Measurements from ENCODE around the gene DGKZ. TPM values are rescaled to one million over a fixed set of nuclear protein-coding genes. Genes with fewer than 3 reads are reported as not detected.

The DGKZ gene
- polyA plus RNA-seq, 3 donors: 30.4 to 217 (median 33.4) TPM

DNA sequence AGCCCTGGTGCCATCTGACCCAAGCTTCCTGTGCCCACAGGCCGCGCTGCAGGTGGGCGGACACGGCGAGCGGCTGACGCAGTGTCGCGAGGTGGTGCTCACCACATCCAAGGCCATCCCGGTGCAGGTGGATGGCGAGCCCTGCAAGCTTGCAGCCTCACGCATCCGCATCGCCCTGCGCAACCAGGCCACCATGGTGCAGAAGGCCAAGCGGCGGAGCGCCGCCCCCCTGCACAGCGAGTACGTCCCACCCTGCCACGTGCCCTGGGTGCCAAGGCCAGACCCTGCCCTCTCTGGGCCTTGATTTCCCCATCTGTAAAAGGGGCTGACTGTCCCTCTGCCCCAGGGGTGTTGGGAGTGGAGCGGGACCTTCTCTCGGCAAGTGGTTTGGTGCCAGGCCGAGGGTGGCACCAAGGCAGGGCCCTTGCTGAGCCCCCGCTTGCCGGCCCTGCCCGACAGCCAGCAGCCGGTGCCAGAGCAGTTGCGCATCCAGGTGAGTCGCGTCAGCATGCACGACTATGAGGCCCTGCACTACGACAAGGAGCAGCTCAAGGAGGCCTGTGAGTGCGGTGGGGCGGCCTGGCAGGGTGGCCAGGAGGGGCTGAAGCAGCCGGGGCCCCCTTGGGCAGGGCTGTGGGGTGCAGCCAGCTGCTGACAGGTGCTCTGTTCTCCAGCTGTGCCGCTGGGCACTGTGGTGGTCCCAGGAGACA, 28.3 kb downstream of the DGKZ start:
- Histone ChIP-seq H2AFZ (ENCODE audit: insufficient read depth, low read depth, low read length, poor library complexity, severe bottlenecking) (no peak overlapping the region), H3K79me2 (ENCODE audit: insufficient read depth, low read length) (peaks cover 21% of the 10 kb centered on the region), H3K27me3 (ENCODE audit: control insufficient read depth in 2 of 2, insufficient read depth in 2 of 2, low read length in 2 of 2) (no peaks in the 10 kb centered on the region), H3K4me1 (ENCODE audit: control insufficient read depth in 1 of 2, insufficient read depth in 2 of 2, low read length in 2 of 2) (peaks cover 24 to 38% of the 10 kb centered on the region in 2 donors), H4K20me1 (ENCODE audit: insufficient read depth, low read length) (peaks cover 100% of the 10 kb centered on the region), H3K9ac (ENCODE audit: insufficient read depth, low read length, poor library complexity, severe bottlenecking) (no peak overlapping the region), H3K36me3 (replicated peaks in 1 of 2; ENCODE audit: control insufficient read depth in 1 of 2, insufficient read depth in 2 of 2, low read length in 2 of 2) (peaks cover 81% of the 10 kb centered on the region in 2 donors), H3K27ac (ENCODE audit: low read depth in 1 of 2, low read length in 2 of 2) (no peak overlapping the region), H3K4me3 (replicated peaks in 1 of 3; ENCODE audit: low read depth in 2 of 3, low read length in 3 of 3) (no peak overlapping the region), H3K4me2 (replicated peaks; ENCODE audit: extremely low read depth, low read length, poor library complexity, severe bottlenecking) (no peak overlapping the region), H3K9me3 (replicated peaks in 1 of 2; ENCODE audit: control insufficient read depth in 1 of 2, insufficient read depth in 1 of 2, low read length in 2 of 2) (no peaks in the 10 kb centered on the region)
- DNase-seq: no peak
- 96% methylated on average over 21 of the region's 38 CpGs for WGBS (ENCODE audit: insufficient coverage)
- intact Hi-C loops (cut with micrococcal nuclease): no loop called here
- TF ChIP-seq CTCF (IDR thresholded peaks at IDR 0.05): no peak
- Mint-ChIP-seq H3K9me3 (peaks cover 0 to 7% (median 0%) of the 10 kb centered on the region in 7 donors), H3K27me3 (ENCODE audit: low read depth in 3 of 3) (peaks cover 1 to 9% (median 5%) of the 10 kb centered on the region in 3 donors), H3K36me3 (peaks cover 59 to 79% of the 10 kb centered on the region in 2 donors), H3K4me3 (no peak overlapping the region), H3K4me1 (peaks cover 31% of the 10 kb centered on the region), H3K27ac (peak overlapping the region in 2 of 7 donors; percentile 57 to 74)

GRCh38 chr11:46376258-46377050, 29.2 kb downstream of the DGKZ start:
- Histone ChIP-seq H3K27me3 (ENCODE audit: control insufficient read depth in 2 of 2, insufficient read depth in 2 of 2, low read length in 2 of 2) (peaks cover 0 to 5% of the 10 kb centered on the region in 2 donors), H3K79me2 (ENCODE audit: insufficient read depth, low read length) (peaks cover 15% of the 10 kb centered on the region), H3K4me1 (ENCODE audit: control insufficient read depth in 1 of 2, insufficient read depth in 2 of 2, low read length in 2 of 2) (peaks cover 27 to 45% of the 10 kb centered on the region in 2 donors), H4K20me1 (ENCODE audit: insufficient read depth, low read length) (peaks cover 98% of the 10 kb centered on the region), H3K4me3 (replicated peaks in 1 of 3; ENCODE audit: low read depth in 2 of 3, low read length in 3 of 3) (no peak overlapping the region), H3K9me3 (replicated peaks in 1 of 2; ENCODE audit: control insufficient read depth in 1 of 2, insufficient read depth in 1 of 2, low read length in 2 of 2) (no peaks in the 10 kb centered on the region), H2AFZ (ENCODE audit: insufficient read depth, low read depth, low read length, poor library complexity, severe bottlenecking) (no peak overlapping the region), H3K36me3 (replicated peaks in 1 of 2; ENCODE audit: control insufficient read depth in 1 of 2, insufficient read depth in 2 of 2, low read length in 2 of 2) (peaks cover 72% of the 10 kb centered on the region in 2 donors), H3K4me2 (replicated peaks; ENCODE audit: extremely low read depth, low read length, poor library complexity, severe bottlenecking) (no peak overlapping the region), H3K9ac (ENCODE audit: insufficient read depth, low read length, poor library complexity, severe bottlenecking) (no peak overlapping the region), H3K27ac (ENCODE audit: low read depth in 1 of 2, low read length in 2 of 2) (no peak overlapping the region)
- Mint-ChIP-seq H3K9me3 (peaks cover 0 to 7% (median 0%) of the 10 kb centered on the region in 7 donors), H3K4me3 (no peak overlapping the region), H3K27me3 (ENCODE audit: low read depth in 3 of 3) (peaks cover 1 to 18% (median 9%) of the 10 kb centered on the region in 3 donors), H3K4me1 (peaks cover 31% of the 10 kb centered on the region), H3K36me3 (peaks cover 55 to 70% of the 10 kb centered on the region in 2 donors), H3K27ac (peak overlapping the region in 2 of 7 donors; percentile 41 to 50)
- WGBS (ENCODE audit: insufficient coverage): 96% methylated on average over 16 of the region's 19 CpGs
- DNase-seq: no peak
- intact Hi-C loops (cut with micrococcal nuclease): no loop called here
- no peak for TF ChIP-seq CTCF (IDR thresholded peaks at IDR 0.05)

Data from CD14-positive monocyte (primary cell).